ENCODE results near the gene DOCK11. TPM values are rescaled to one million over a fixed set of nuclear protein-coding genes. Genes with fewer than 3 reads are reported as not detected.
"Not testable (repeated sequence)": the region's sequence is repeated elsewhere in the genome, so short reads cannot be mapped to it uniquely, and the experiment has no call there.

Gene DOCK11
- total RNA-seq, 1 donor from 2014 or later: 23.0 TPM

DNA sequence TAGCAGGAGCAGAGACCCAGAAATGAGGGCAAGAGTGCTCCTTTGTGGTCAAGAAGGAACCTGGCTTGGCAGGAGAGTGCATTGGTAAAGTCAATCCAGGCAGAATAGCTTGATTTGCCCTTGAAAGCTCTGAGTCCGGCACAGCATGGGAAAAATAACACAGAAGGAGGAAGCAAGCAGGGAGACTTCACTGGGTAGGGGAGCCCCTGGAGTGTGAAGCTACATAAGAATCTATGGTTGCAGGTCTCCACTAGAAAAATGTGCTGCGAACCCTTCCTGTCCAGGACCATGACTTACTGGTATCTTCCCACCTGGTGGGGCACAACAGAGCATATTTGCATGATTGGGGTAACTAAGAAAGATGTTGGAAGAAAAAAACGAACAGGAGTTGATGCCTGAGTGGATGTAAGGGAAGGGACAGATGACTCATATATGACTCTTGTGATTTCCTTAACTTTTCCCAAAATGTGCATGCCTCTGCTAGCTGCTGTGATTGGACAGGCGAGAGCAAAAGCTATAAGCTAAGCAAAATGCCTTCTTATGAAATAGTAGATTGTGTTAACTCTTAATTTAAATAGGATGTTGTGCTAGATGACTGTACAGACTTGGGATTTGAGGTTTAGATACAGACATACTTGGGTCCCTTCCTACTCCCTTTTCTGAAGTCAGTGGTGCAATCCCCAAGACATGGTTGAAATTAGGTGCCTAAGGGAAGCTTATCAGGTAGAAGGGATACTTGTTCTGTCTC is 235.1 kb downstream of the DOCK11 start:
- Histone ChIP-seq H3K9me3 (no peaks in the 10 kb centered on the region), H3K4me1 (peaks cover 0 to 3% of the 10 kb centered on the region in 2 donors), H3K27me3 (no peaks in the 10 kb centered on the region), H3K27ac (peak overlapping the region; percentile 91 to 92), H3K4me3 (peak overlapping the region in 1 of 2 donors; percentile 9), H3K36me3 (no peaks in the 10 kb centered on the region)
- intact Hi-C loops (cut with DNase I): no loop called here
- DNase-seq (ENCODE audit: low spot score in 2 of 2): no peak
- TF ChIP-seq, protein P1, sequence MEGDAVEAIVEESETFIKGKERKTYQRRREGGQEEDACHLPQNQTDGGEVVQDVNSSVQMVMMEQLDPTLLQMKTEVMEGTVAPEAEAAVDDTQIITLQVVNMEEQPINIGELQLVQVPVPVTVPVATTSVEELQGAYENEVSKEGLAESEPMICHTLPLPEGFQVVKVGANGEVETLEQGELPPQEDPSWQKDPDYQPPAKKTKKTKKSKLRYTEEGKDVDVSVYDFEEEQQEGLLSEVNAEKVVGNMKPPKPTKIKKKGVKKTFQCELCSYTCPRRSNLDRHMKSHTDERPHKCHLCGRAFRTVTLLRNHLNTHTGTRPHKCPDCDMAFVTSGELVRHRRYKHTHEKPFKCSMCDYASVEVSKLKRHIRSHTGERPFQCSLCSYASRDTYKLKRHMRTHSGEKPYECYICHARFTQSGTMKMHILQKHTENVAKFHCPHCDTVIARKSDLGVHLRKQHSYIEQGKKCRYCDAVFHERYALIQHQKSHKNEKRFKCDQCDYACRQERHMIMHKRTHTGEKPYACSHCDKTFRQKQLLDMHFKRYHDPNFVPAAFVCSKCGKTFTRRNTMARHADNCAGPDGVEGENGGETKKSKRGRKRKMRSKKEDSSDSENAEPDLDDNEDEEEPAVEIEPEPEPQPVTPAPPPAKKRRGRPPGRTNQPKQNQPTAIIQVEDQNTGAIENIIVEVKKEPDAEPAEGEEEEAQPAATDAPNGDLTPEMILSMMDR (IDR thresholded peaks at IDR 0.05): no peak

DNA sequence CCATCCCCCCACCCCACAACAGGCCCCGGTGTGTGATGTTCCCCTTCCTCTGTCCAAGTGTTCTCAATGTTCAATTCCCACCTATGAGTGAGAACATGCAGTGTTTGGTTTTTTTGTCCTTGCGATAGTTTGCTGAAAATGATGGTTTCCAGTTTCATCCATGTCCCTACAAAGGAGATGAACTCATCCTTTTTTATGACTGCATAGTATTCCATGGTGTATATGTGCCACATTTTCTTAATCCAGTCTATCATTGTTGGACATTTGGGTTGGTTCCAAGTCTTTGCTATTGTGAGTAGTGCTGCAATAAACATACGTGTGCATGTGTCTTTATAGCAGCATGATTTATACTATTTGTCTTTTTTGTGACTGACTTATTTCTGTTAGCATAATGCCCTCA is 236.9 kb downstream of the DOCK11 start:
- H3K27me3 ChIP-seq; H3K4me1 ChIP-seq; DNase-seq (ENCODE audit: low spot score in 2 of 2); H3K36me3 ChIP-seq; H3K4me3 ChIP-seq; H3K9me3 ChIP-seq; intact Hi-C loops (cut with DNase I); H3K27ac ChIP-seq: not testable (repeated sequence)

DNA sequence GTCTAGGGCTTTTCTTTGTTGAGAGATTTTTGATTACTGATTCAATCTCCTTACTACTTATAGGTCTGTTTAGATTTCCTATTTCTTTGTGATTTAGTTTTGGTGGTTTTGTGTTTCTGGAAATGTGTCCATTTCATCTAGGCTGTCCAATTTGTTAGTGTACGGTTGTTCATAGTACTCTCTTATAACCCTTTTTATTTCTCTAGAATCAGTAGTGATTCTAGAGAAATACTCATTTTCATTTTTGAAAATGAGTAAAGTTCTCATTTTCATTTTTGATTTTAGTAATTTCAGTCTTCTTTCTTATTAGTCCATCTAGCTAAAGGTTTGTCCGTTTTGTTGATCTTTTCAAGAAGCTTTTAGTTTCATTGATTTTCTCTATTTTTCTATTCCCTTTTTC is 239.3 kb downstream of the DOCK11 start:
- DNase-seq (ENCODE audit: low spot score in 2 of 2): no peak
- Histone ChIP-seq H3K4me3 (no peak overlapping the region), H3K4me1 (peaks cover 0 to 3% of the 10 kb centered on the region in 2 donors), H3K27me3 (no peaks in the 10 kb centered on the region), H3K27ac (no peak overlapping the region), H3K9me3 (no peaks in the 10 kb centered on the region), H3K36me3 (no peaks in the 10 kb centered on the region)
- TF ChIP-seq, protein P1 (IDR thresholded peaks at IDR 0.05): no peak
- intact Hi-C loops (cut with DNase I): no loop called here

Other genes with a start within 250 kb of the DOCK11 start
- 5.9 TPM for gene WDR44, start 149.7 kb upstream of the DOCK11 start, total RNA-seq
- gene IL13RA1, start 231.8 kb downstream of the DOCK11 start, total RNA-seq: 29.6 TPM